H9 (cell line): ENCODE data around the gene ABCG2. TPM values are rescaled to one million over a fixed set of nuclear protein-coding genes. Genes with fewer than 3 reads are reported as not detected.

ENCODE experiments used
- DNase-seq: peaks from one replicate; pipeline ENCODE4 v3.0.0-alpha.2; 2017
- H2AFZ ChIP-seq: one replicate; pipeline ENCODE4 v1.6.1; 2013; ENCODE audit warnings: mild to moderate bottlenecking, low read length, control low read depth, moderate library complexity
- H2AK5ac ChIP-seq: 2 replicates; pipeline ENCODE4 v1.6.1; 2013; ENCODE audit warnings: low read length, control low read depth, mixed read lengths; ENCODE audit not compliant: insufficient read length
- H2BK120ac ChIP-seq: one replicate; pipeline ENCODE4 v1.6.1; 2013; ENCODE audit warnings: low read depth, mild to moderate bottlenecking, low read length, control low read depth, inconsistent platforms; ENCODE audit not compliant: poor library complexity, severe bottlenecking
- H2BK12ac ChIP-seq: 2 replicates; pipeline ENCODE4 v1.6.1; 2013; ENCODE audit warnings: low read length, control low read depth, mixed read lengths, low read depth; ENCODE audit not compliant: insufficient read length
- H2BK15ac ChIP-seq: 2 replicates; pipeline ENCODE4 v1.6.1; 2013; ENCODE audit warnings: low read depth, low read length, control low read depth
- H2BK20ac ChIP-seq: one replicate; pipeline ENCODE4 v1.6.1; 2013; ENCODE audit warnings: low read depth, mild to moderate bottlenecking, low read length, control low read depth, inconsistent platforms; ENCODE audit not compliant: poor library complexity, severe bottlenecking
- H2BK5ac ChIP-seq: 2 replicates; pipeline ENCODE4 v1.6.1; 2013; ENCODE audit warnings: low read length, control low read depth, mixed read lengths; ENCODE audit not compliant: insufficient read length
- H3K14ac ChIP-seq: 2 replicates; pipeline ENCODE4 v1.6.1; 2013; ENCODE audit warnings: low read length, control low read depth; ENCODE audit not compliant: insufficient read depth
- H3K18ac ChIP-seq: 2 replicates; pipeline ENCODE4 v1.6.1; 2013; ENCODE audit warnings: low read depth, mild to moderate bottlenecking, mixed read lengths, low read length, control low read depth; ENCODE audit not compliant: insufficient read length
- H3K23ac ChIP-seq: 2 replicates; pipeline ENCODE4 v1.6.1; 2013; ENCODE audit warnings: low read length, control low read depth, mixed read lengths, low read depth; ENCODE audit not compliant: insufficient read length
- H3K23me2 ChIP-seq: 2 replicates; pipeline ENCODE4 v1.6.1; 2013; ENCODE audit warnings: low read depth, mild to moderate bottlenecking, mixed read lengths, low read length, control low read depth; ENCODE audit not compliant: insufficient read length, poor library complexity, severe bottlenecking
- H3K27ac ChIP-seq: 2 replicates; pipeline ENCODE4 v1.5.1; 2013; ENCODE audit warnings: low read length, control low read depth, mixed read lengths, low read depth; ENCODE audit not compliant: insufficient read length
- H3K27me3 ChIP-seq: 2 replicates; pipeline ENCODE4 v1.6.1; 2013; ENCODE audit warnings: low read length, control low read depth, inconsistent platforms; ENCODE audit not compliant: insufficient read depth
- H3K4ac ChIP-seq: 2 replicates; pipeline ENCODE4 v1.6.1; 2013; ENCODE audit warnings: low read depth, mild to moderate bottlenecking, control low read depth, inconsistent platforms, low read length, moderate library complexity
- H3K4me1 ChIP-seq: 2 replicates; pipeline ENCODE4 v1.6.1; 2013; ENCODE audit warnings: low read length, control low read depth, inconsistent platforms; ENCODE audit not compliant: insufficient read depth
- H3K4me2 ChIP-seq: 2 replicates; pipeline ENCODE4 v1.6.1; 2013; ENCODE audit warnings: low read length, control low read depth, mixed read lengths; ENCODE audit not compliant: insufficient read length, insufficient read depth
- H3K56ac ChIP-seq: 2 replicates; pipeline ENCODE4 v1.6.1; 2013; ENCODE audit warnings: low read depth, mild to moderate bottlenecking, mixed read lengths, low read length, control low read depth; ENCODE audit not compliant: insufficient read length
- H3K79me1 ChIP-seq: 2 replicates; pipeline ENCODE4 v1.6.1; 2013; ENCODE audit warnings: low read depth, mild to moderate bottlenecking, moderate library complexity, low read length, control low read depth, inconsistent platforms; ENCODE audit not compliant: insufficient read depth, poor library complexity, severe bottlenecking
- H3K79me2 ChIP-seq: 2 replicates; pipeline ENCODE4 v1.6.1; 2013; ENCODE audit warnings: low read length, control low read depth, inconsistent platforms; ENCODE audit not compliant: insufficient read depth
- H3K9ac ChIP-seq: 2 replicates; pipeline ENCODE4 v1.6.1; 2013; ENCODE audit warnings: low read length, control low read depth, mixed read lengths; ENCODE audit not compliant: insufficient read length; ENCODE audit errors: extremely low read depth
- H3K9me3 ChIP-seq: one replicate; pipeline ENCODE4 v1.6.1; 2013; ENCODE audit warnings: low read depth, low read length, inconsistent platforms; ENCODE audit not compliant: control insufficient read depth
- H3T11ph ChIP-seq: one replicate; pipeline ENCODE4 v1.6.1; 2013; ENCODE audit warnings: mild to moderate bottlenecking, low read length, control low read depth, inconsistent platforms
- H4K20me1 ChIP-seq: one replicate; pipeline ENCODE4 v1.6.1; 2013; ENCODE audit not compliant: control insufficient read depth, insufficient read length, insufficient read depth
- H4K5ac ChIP-seq: 2 replicates; pipeline ENCODE4 v1.6.1; 2013; ENCODE audit warnings: low read depth, mild to moderate bottlenecking, mixed read lengths, low read length, control low read depth; ENCODE audit not compliant: insufficient read length
- H4K8ac ChIP-seq: replicated peaks from 2 replicates; pipeline ENCODE4 v1.6.1; 2013; ENCODE audit warnings: low read length, control low read depth, mixed read lengths, low read depth; ENCODE audit not compliant: insufficient read length
- H4K91ac ChIP-seq: 2 replicates; pipeline ENCODE4 v1.6.1; 2013; ENCODE audit warnings: low read depth, mild to moderate bottlenecking, moderate library complexity, mixed read lengths, low read length, control low read depth; ENCODE audit not compliant: insufficient read length
- H3K27ac Mint-ChIP-seq, 3 experiments: 2 replicates in 2 of 3; 3 replicates in 1 of 3; pipeline ENCODE4 v1.8.0; 2020 to 2021; ENCODE audit warnings: mixed read lengths in 3 of 3, mild to moderate bottlenecking in 1 of 3, moderate library complexity in 1 of 3
- H3K27me3 Mint-ChIP-seq: 2 replicates; pipeline ENCODE4 v1.8.0; 2021; ENCODE audit warnings: low read depth, mild to moderate bottlenecking, moderate library complexity, mixed read lengths
- H3K36me3 Mint-ChIP-seq, 3 experiments: 2 replicates in 2 of 3; 3 replicates in 1 of 3; pipeline ENCODE4 v1.8.0; 2020 to 2021; ENCODE audit warnings: low read depth in 3 of 3, mixed read lengths in 3 of 3; ENCODE audit not compliant: insufficient read depth in 1 of 3
- H3K4me1 Mint-ChIP-seq, 2 experiments: 2 replicates each; pipeline ENCODE4 v1.8.0; 2020; ENCODE audit warnings: mixed read lengths in 2 of 2
- H3K4me3 Mint-ChIP-seq, 2 experiments: 2 replicates in 1 of 2; 3 replicates in 1 of 2; pipeline ENCODE4 v1.8.0; 2020 to 2021; ENCODE audit warnings: mild to moderate bottlenecking in 2 of 2, mixed read lengths in 2 of 2, moderate library complexity in 1 of 2
- H3K9me3 Mint-ChIP-seq, 2 experiments: 2 replicates in 1 of 2; 3 replicates in 1 of 2; pipeline ENCODE4 v1.8.0; 2020; ENCODE audit warnings: mild to moderate bottlenecking in 2 of 2, mixed read lengths in 2 of 2, moderate library complexity in 1 of 2
- WGBS: extraction: QIAGEN DNeasy Blood & Tissue Kit; methylation state at CpG from one replicate; pipeline ENCODE4 v1.1.7; 2013; ENCODE audit warnings: missing lambda C conversion rate, low lambda C conversion rate, mixed read lengths; ENCODE audit not compliant: insufficient read length; ENCODE audit errors: extremely low coverage; 5-methylcytosine and 5-hydroxymethylcytosine counted together
- total RNA-seq: library from RNA; stranded (reverse); gene quantifications from 2 replicates; pipeline ENCODE4 v1.2.1, GENCODE V29; 2021
- TF ChIP-seq, protein P1 (sequence below): fragments of 200-600 bp; sonication (generic); conservative IDR thresholded peaks from 3 replicates; pipeline ENCODE4 v1.8.0; 2021; ENCODE audit warnings: antibody characterized with exemption, mild to moderate bottlenecking

The ABCG2 gene
- total RNA-seq, 1 experiment from 2014 or later, result 1.5 TPM

DNA sequence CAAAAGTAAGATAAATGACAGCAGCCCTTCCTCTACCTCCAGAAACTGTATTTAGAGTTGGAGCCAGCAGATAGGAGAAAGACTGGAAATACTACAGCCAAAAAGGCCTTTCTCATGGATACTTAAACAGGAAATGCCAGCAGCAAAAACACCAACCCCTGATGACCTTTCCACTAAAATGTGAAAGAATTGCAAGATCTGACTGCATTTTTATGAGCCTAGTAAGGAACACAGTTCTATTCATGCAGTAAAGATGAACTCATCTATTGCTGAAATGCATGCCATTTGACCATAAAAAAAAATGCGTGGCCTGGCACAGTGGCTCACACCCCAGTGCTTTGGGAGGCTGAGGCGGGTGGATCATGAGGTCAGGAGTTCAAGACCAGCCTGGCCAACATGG is 19.9 kb downstream of the ABCG2 start:
- Mint-ChIP-seq H3K27me3 (peaks cover 5% of the 10 kb centered on the region; the same call in 1 of the 2 replicates), H3K9me3 (no peaks in the 10 kb centered on the region), H3K27ac (no peak overlapping the region), H3K36me3 (no peaks in the 10 kb centered on the region), H3K4me3 (no peak overlapping the region), H3K4me1 (peaks cover 5 to 21% of the 10 kb centered on the region in 2 experiments)
- no peak overlapping the region for H3K4me2 ChIP-seq
- no peak overlapping the region for H2BK20ac ChIP-seq
- H3K14ac ChIP-seq, result no peak overlapping the region
- no peak overlapping the region for H3K56ac ChIP-seq
- WGBS, result no CpG with 5 or more reads among the region's 2 CpGs
- H2AK5ac ChIP-seq, result no peak overlapping the region
- no peak overlapping the region for H3K18ac ChIP-seq
- no peak overlapping the region for H2BK12ac ChIP-seq
- H3K4me1 ChIP-seq, result no peaks in the 10 kb centered on the region
- H3K27me3 ChIP-seq, result no peaks in the 10 kb centered on the region
- H2BK5ac ChIP-seq, result no peak overlapping the region
- H4K91ac ChIP-seq, result no peak overlapping the region
- no peak overlapping the region for H3T11ph ChIP-seq
- no peaks in the 10 kb centered on the region for H3K79me1 ChIP-seq
- H4K8ac ChIP-seq, result no peak overlapping the region
- H3K79me2 ChIP-seq, result no peaks in the 10 kb centered on the region
- no peak overlapping the region for H3K4ac ChIP-seq
- no peak overlapping the region for H2BK120ac ChIP-seq
- TF ChIP-seq, protein P1, sequence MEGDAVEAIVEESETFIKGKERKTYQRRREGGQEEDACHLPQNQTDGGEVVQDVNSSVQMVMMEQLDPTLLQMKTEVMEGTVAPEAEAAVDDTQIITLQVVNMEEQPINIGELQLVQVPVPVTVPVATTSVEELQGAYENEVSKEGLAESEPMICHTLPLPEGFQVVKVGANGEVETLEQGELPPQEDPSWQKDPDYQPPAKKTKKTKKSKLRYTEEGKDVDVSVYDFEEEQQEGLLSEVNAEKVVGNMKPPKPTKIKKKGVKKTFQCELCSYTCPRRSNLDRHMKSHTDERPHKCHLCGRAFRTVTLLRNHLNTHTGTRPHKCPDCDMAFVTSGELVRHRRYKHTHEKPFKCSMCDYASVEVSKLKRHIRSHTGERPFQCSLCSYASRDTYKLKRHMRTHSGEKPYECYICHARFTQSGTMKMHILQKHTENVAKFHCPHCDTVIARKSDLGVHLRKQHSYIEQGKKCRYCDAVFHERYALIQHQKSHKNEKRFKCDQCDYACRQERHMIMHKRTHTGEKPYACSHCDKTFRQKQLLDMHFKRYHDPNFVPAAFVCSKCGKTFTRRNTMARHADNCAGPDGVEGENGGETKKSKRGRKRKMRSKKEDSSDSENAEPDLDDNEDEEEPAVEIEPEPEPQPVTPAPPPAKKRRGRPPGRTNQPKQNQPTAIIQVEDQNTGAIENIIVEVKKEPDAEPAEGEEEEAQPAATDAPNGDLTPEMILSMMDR, result no peak
- no peaks in the 10 kb centered on the region for H3K23me2 ChIP-seq
- H3K9ac ChIP-seq, result no peak overlapping the region
- H3K27ac ChIP-seq, result no peak overlapping the region
- H3K9me3 ChIP-seq, result no peaks in the 10 kb centered on the region
- DNase-seq, result no peak
- no peak overlapping the region for H4K5ac ChIP-seq
- no peak overlapping the region for H3K23ac ChIP-seq
- no peak overlapping the region for H2AFZ ChIP-seq
- no peak overlapping the region for H2BK15ac ChIP-seq
- no peaks in the 10 kb centered on the region for H4K20me1 ChIP-seq
